ENCODE measurements around the gene CDK6. TPM values are rescaled to one million over a fixed set of nuclear protein-coding genes. Genes with fewer than 3 reads are reported as not detected.

Gene CDK6
- total RNA-seq, 4 donors from 2014 or later, result 19.7 to 51.1 (median 33.8) TPM

GRCh38 chr7:92633211-92633906 lies 203.0 kb downstream of the CDK6 start:
- H3K4me3 ChIP-seq, result no peak overlapping the region
- WGBS, 2 donors (ENCODE audit: low coverage in 1 of 2), result 0% methylated on average over 2 of the region's 2 CpGs
- peak; percentile 87 for ATAC-seq

GRCh38 chr7:92632791-92633190 lies 203.6 kb downstream of the CDK6 start:
- Histone ChIP-seq H3K27ac (peak overlapping the region; percentile 69 to 75 (median 72)), H3K9me3 (no peaks in the 10 kb centered on the region), H3K36me3 (no peaks in the 10 kb centered on the region), H3K27me3 (no peaks in the 10 kb centered on the region), H3K4me1 (peaks cover 15 to 41% (median 20%) of the 10 kb centered on the region in 3 donors), H3K4me3 (no peak overlapping the region)
- no peak for TF ChIP-seq POLR2AphosphoS5 (IDR thresholded peaks at IDR 0.05)
- TF ChIP-seq POLR2A (IDR thresholded peaks at IDR 0.05), result no peak
- TF ChIP-seq EP300 (IDR thresholded peaks at IDR 0.05), result no peak
- no peak for TF ChIP-seq CTCF (IDR thresholded peaks at IDR 0.05)
- no peak for ATAC-seq
- WGBS, 2 donors (ENCODE audit: low coverage in 1 of 2), result 94 to 100% methylated on average over 1 of the region's 1 CpG

More at GRCh38 chr7:92633211-92633906, 203.0 kb downstream of the CDK6 start:
- H3K27ac ChIP-seq, result peak overlapping the region; percentile 71 to 76 (median 74)
- no peaks in the 10 kb centered on the region for H3K9me3 ChIP-seq
- no peaks in the 10 kb centered on the region for H3K36me3 ChIP-seq
- peaks cover 15 to 41% (median 20%) of the 10 kb centered on the region in 3 donors for H3K4me1 ChIP-seq
- TF ChIP-seq EP300 (IDR thresholded peaks at IDR 0.05) (no peak), POLR2A (IDR thresholded peaks at IDR 0.05) (no peak), POLR2AphosphoS5 (IDR thresholded peaks at IDR 0.05) (peak; percentile 79), CTCF (IDR thresholded peaks at IDR 0.05) (no peak)
- H3K27me3 ChIP-seq, result no peaks in the 10 kb centered on the region

GRCh38 chr7:92631850-92632487 lies 204.4 kb downstream of the CDK6 start:
- no peak for ATAC-seq
- Histone ChIP-seq H3K27me3 (no peaks in the 10 kb centered on the region), H3K4me3 (no peak overlapping the region), H3K9me3 (no peaks in the 10 kb centered on the region), H3K27ac (peak overlapping the region in 3 of 4 donors; percentile 3 to 75 (median 74)), H3K4me1 (peaks cover 15 to 41% (median 20%) of the 10 kb centered on the region in 3 donors), H3K36me3 (no peaks in the 10 kb centered on the region)
- WGBS, 2 donors (ENCODE audit: low coverage in 1 of 2), result 94 to 97% methylated on average over 2 of the region's 2 CpGs
- no peak for TF ChIP-seq POLR2A (IDR thresholded peaks at IDR 0.05)

- ATAC-seq, result no peak
- Histone ChIP-seq H3K27me3 (no peaks in the 10 kb centered on the region), H3K27ac (peak overlapping the region in 3 of 4 donors; percentile 3 to 75 (median 74)), H3K4me1 (peaks cover 15 to 41% (median 20%) of the 10 kb centered on the region in 3 donors), H3K36me3 (no peaks in the 10 kb centered on the region), H3K4me3 (no peak overlapping the region), H3K9me3 (no peaks in the 10 kb centered on the region)
- no peak for TF ChIP-seq POLR2A (IDR thresholded peaks at IDR 0.05)
- TF ChIP-seq EP300 (IDR thresholded peaks at IDR 0.05), result no peak
- no peak for TF ChIP-seq POLR2AphosphoS5 (IDR thresholded peaks at IDR 0.05)
- no peak for TF ChIP-seq CTCF (IDR thresholded peaks at IDR 0.05)
- WGBS, 2 donors (ENCODE audit: low coverage in 1 of 2), result 85 to 93% methylated on average over 2 to 4 of the region's 5 CpGs
Measured at GRCh38 chr7:92631067-92631849, 205.1 kb downstream of the CDK6 start.

GRCh38 chr7:92629779-92630178 lies 206.6 kb downstream of the CDK6 start:
- Histone ChIP-seq H3K4me1 (peaks cover 10 to 26% (median 13%) of the 10 kb centered on the region in 3 donors), H3K27me3 (no peaks in the 10 kb centered on the region), H3K9me3 (no peaks in the 10 kb centered on the region), H3K4me3 (no peak overlapping the region), H3K36me3 (no peaks in the 10 kb centered on the region), H3K27ac (no peak overlapping the region)
- 88 to 100% methylated on average over 1 to 2 of the region's 2 CpGs for WGBS, 2 donors (ENCODE audit: low coverage in 1 of 2)
- TF ChIP-seq POLR2AphosphoS5 (IDR thresholded peaks at IDR 0.05) (no peak), EP300 (IDR thresholded peaks at IDR 0.05) (no peak), POLR2A (IDR thresholded peaks at IDR 0.05) (no peak), CTCF (IDR thresholded peaks at IDR 0.05) (no peak)
- no peak for ATAC-seq

Data from gastroesophageal sphincter (tissue), 4 donors.